Activated CD8-positive, alpha-beta memory T cell treated with anti-CD3 and anti-CD28 coated beads, Interleukin-2, amount 50 U/mL, for 1 hour (primary cell): ENCODE data around the gene MED25.
"Not testable (repeated sequence)": the region's sequence is repeated elsewhere in the genome, so short reads cannot be mapped to it uniquely, and the experiment has no call there.

Experiments
- DNase-seq: peaks from one replicate; pipeline ENCODE4 v3.0.0-alpha.2; 2020; ENCODE audit errors: extremely low read depth

Gene MED25

GRCh38 chr19:49816590-49816989 is 1.5 kb upstream of the MED25 start:
- no peak for DNase-seq

- DNase-seq: no peak
These were observed 721 bp downstream of the MED25 start for GRCh38 chr19:49818649-49819370.

- DNase-seq: not testable (repeated sequence)
These were observed 1.5 kb downstream of the MED25 start for GRCh38 chr19:49819452-49820115.

GRCh38 chr19:49820125-49820524 is 2.0 kb downstream of the MED25 start:
- DNase-seq: no peak

- DNase-seq: no peak
These were observed 5.4 kb downstream of the MED25 start for GRCh38 chr19:49823472-49823871.

GRCh38 chr19:49824662-49825061 is 6.6 kb downstream of the MED25 start:
- no peak for DNase-seq

- no peak for DNase-seq
These were observed 8.9 kb downstream of the MED25 start for GRCh38 chr19:49827034-49827433.

GRCh38 chr19:49829200-49829599 is 11.1 kb downstream of the MED25 start:
- DNase-seq: no peak

- no peak for DNase-seq
These were observed 11.6 kb downstream of the MED25 start for GRCh38 chr19:49829721-49830120.

- DNase-seq: no peak
These were observed 12.7 kb downstream of the MED25 start for GRCh38 chr19:49830766-49831165.

GRCh38 chr19:49831592-49831991 is 13.5 kb downstream of the MED25 start:
- DNase-seq: no peak

GRCh38 chr19:49832556-49832955 is 14.5 kb downstream of the MED25 start:
- no peak for DNase-seq

- DNase-seq: no peak
These were observed 15.5 kb downstream of the MED25 start for GRCh38 chr19:49833599-49833998.

GRCh38 chr19:49835562-49835961 is 17.5 kb downstream of the MED25 start:
- no peak for DNase-seq

- no peak for DNase-seq
These were observed 18.3 kb downstream of the MED25 start for GRCh38 chr19:49836176-49837008.

- DNase-seq: no peak
These were observed 18.9 kb downstream of the MED25 start for GRCh38 chr19:49837009-49837310.

- DNase-seq: no peak
These were observed 19.3 kb downstream of the MED25 start for GRCh38 chr19:49837425-49837824.

GRCh38 chr19:49838885-49839588 is 20.9 kb downstream of the MED25 start:
- DNase-seq: no peak

GRCh38 chr19:49839713-49840112 is 21.6 kb downstream of the MED25 start:
- DNase-seq: no peak

GRCh38 chr19:49840321-49840720 is 22.2 kb downstream of the MED25 start:
- DNase-seq: no peak

- no peak for DNase-seq
These were observed 22.7 kb downstream of the MED25 start for GRCh38 chr19:49840736-49841249.

- no peak for DNase-seq
These were observed 25.2 kb downstream of the MED25 start for GRCh38 chr19:49843265-49843664.
